K562 (cell line): ENCODE measurements around the gene UBE2D2. TPM values are rescaled to one million over a fixed set of nuclear protein-coding genes. Genes with fewer than 3 reads are reported as not detected.
A peak's percentile ranks its signal among the peaks of the same experiment; 100 is the strongest.

ENCODE experiments used
- CBFB ChIP-seq: sonication (generic); formaldehyde crosslinking; IDR thresholded peaks from 2 replicates; pipeline ENCODE4 v1.4.0; 2020; ENCODE audit warnings: mild to moderate bottlenecking, missing genetic modification reagents
- CBX5 ChIP-seq: IDR thresholded peaks from 2 replicates; pipeline ENCODE4 v1.6.1; 2014; ENCODE audit warnings: low read depth, borderline replicate concordance
- IRF2 ChIP-seq: sonication (generic); formaldehyde crosslinking; IDR thresholded peaks from 2 replicates; pipeline ENCODE4 v1.8.1; 2022; ENCODE audit warnings: mild to moderate bottlenecking, missing genetic modification reagents
- MAZ ChIP-seq, 2 experiments: fragments of 450-650 bp in 1 of 2; sonication (generic) in 1 of 2; formaldehyde crosslinking; IDR thresholded peaks in 1 of 2; conservative IDR thresholded peaks in 1 of 2; 2 replicates each; pipeline versions ENCODE4 v1.4.0 to v1.5.0; 2020; ENCODE audit warnings: mild to moderate bottlenecking in 1 of 2, missing genetic modification reagents in 1 of 2
- NFATC3 ChIP-seq: fragments of 450-650 bp; IDR thresholded peaks from 2 replicates; pipeline ENCODE4 v1.6.1; 2017; ENCODE audit warnings: mild to moderate bottlenecking
- TOE1 ChIP-seq, 2 experiments: fragments of 450-650 bp in 1 of 2; sonication (generic) in 1 of 2; formaldehyde crosslinking in 1 of 2; IDR thresholded peaks; 2 replicates each; pipeline versions ENCODE4 v1.7.1 to v1.8.0; 2016 to 2022; ENCODE audit warnings: borderline replicate concordance in 2 of 2, mild to moderate bottlenecking in 2 of 2, antibody characterized with exemption in 1 of 2, inconsistent platforms in 1 of 2, low read depth in 1 of 2, missing genetic modification reagents in 1 of 2, moderate library complexity in 1 of 2
- TSHZ1 ChIP-seq: fragments of 250-450 bp; sonication (Bioruptor Pico); IDR thresholded peaks from 2 replicates; pipeline ENCODE4 v1.4.0; 2020; ENCODE audit warnings: mild to moderate bottlenecking, moderate library complexity
- ZFP36 ChIP-seq: fragments of 150-350 bp; IDR thresholded peaks from 2 replicates; pipeline ENCODE4 v1.6.1; 2018; ENCODE audit warnings: low read length, low read depth; ENCODE audit not compliant: partially characterized antibody
- ZNF121 ChIP-seq: sonication (generic); formaldehyde crosslinking; conservative IDR thresholded peaks from 2 replicates; pipeline ENCODE4 v1.8.0; 2022; ENCODE audit warnings: missing genetic modification reagents
- ZNF134 ChIP-seq: fragments of 250-450 bp; sonication (Bioruptor Pico); conservative IDR thresholded peaks from 2 replicates; pipeline ENCODE4 v1.4.0; 2020
- polyA plus RNA-seq, 8 experiments: library from polyadenylated mRNA; depleted of rRNA in 4 of 8; stranded (reverse) in 5 of 8; unstranded in 3 of 8; fragments of >200 nt; fragmentation: Nextera tagmentation in 2 of 8; fragmentation: Illumina TruSeq in 1 of 8; extraction: Ambion mirVana in 2 of 8; extraction: Trizol in 1 of 8; gene quantifications; 2 replicates each; pipeline versions ENCODE4 v1.2.1 to v1.2.3, GENCODE V29; 2011 to 2014; ENCODE audit warnings: inconsistent platforms in 1 of 8, missing spikeins in 1 of 8
- total RNA-seq, 7 experiments: library from RNA; depleted of rRNA in 6 of 7; stranded (reverse); fragments of >200 nt in 6 of 7; fragmentation: Illumina TruSeq in 2 of 7; extraction: Trizol in 2 of 7; gene quantifications; 2 replicates each; pipeline versions ENCODE4 v1.2.1 to v1.2.3, GENCODE V29; 2011 to 2021; ENCODE audit warnings: low replicate concordance in 1 of 7
- TF ChIP-seq, protein P1 (sequence below): sonication (generic); formaldehyde crosslinking; IDR thresholded peaks from 2 replicates; pipeline ENCODE4 v1.8.1; 2023; ENCODE audit warnings: mild to moderate bottlenecking, missing genetic modification reagents
- TF ChIP-seq, protein P2 (sequence below), 2 experiments: fragments of 250-450 bp in 1 of 2; fragments of 450-650 bp in 1 of 2; sonication (Bioruptor Pico) in 1 of 2; IDR thresholded peaks; 2 replicates each; pipeline versions ENCODE4 v1.6.1 to v1.8.0; 2016 to 2021; ENCODE audit warnings: mild to moderate bottlenecking in 2 of 2, moderate library complexity in 2 of 2, missing compliant biosample characterization in 1 of 2, missing genetic modification characterization in 1 of 2
- TF ChIP-seq, protein P3 (sequence below), 2 experiments: IDR thresholded peaks; 2 replicates each; pipeline ENCODE4 v1.6.1; 2012; ENCODE audit warnings: improper control_type of control experiment in 2 of 2, low read depth in 2 of 2, low read length in 2 of 2, borderline replicate concordance in 1 of 2
- TF ChIP-seq, protein P4 (sequence below), 2 experiments: fragments of 450-650 bp; conservative IDR thresholded peaks; 2 replicates each; pipeline ENCODE4 v1.6.1; 2017; ENCODE audit warnings: mild to moderate bottlenecking in 2 of 2, moderate library complexity in 2 of 2

Gene UBE2D2
- total and polyA plus RNA-seq, 9 of the 15 experiments (the other 6 are each of a cell fraction or from before 2014, with no cell fraction given): 53.6 to 198 (median 122) TPM

- TF ChIP-seq ZNF134 (CRISPR knock-in tag): 0 out of 2 replicates have a peak, but pooled peaks have one; percentile 15
- TF ChIP-seq, protein P1, sequence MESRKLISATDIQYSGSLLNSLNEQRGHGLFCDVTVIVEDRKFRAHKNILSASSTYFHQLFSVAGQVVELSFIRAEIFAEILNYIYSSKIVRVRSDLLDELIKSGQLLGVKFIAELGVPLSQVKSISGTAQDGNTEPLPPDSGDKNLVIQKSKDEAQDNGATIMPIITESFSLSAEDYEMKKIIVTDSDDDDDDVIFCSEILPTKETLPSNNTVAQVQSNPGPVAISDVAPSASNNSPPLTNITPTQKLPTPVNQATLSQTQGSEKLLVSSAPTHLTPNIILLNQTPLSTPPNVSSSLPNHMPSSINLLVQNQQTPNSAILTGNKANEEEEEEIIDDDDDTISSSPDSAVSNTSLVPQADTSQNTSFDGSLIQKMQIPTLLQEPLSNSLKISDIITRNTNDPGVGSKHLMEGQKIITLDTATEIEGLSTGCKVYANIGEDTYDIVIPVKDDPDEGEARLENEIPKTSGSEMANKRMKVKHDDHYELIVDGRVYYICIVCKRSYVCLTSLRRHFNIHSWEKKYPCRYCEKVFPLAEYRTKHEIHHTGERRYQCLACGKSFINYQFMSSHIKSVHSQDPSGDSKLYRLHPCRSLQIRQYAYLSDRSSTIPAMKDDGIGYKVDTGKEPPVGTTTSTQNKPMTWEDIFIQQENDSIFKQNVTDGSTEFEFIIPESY (CRISPR knock-in tag): peak; percentile 64
- TF ChIP-seq ZFP36: peak; percentile 99
- no peak for TF ChIP-seq TSHZ1 (CRISPR knock-in tag)
- TF ChIP-seq, protein P2, sequence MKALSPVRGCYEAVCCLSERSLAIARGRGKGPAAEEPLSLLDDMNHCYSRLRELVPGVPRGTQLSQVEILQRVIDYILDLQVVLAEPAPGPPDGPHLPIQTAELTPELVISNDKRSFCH (CRISPR knock-in tag; IDR thresholded peaks at IDR 0.05): no peak
- TF ChIP-seq, protein P2 (tag; IDR thresholded peaks at IDR 0.05): peak; percentile 78
- peak; percentile 56; the same call in 1 of the 2 replicates for TF ChIP-seq CBX5
- peak; percentile 56; the same call in 1 of the 2 replicates for TF ChIP-seq NFATC3
- TF ChIP-seq ZNF121 (CRISPR knock-in tag): no peak
- no peak for TF ChIP-seq IRF2 (CRISPR knock-in tag)
- peak; percentile 37 to 92; a peak in 2 of 4 replicates for TF ChIP-seq MAZ (CRISPR knock-in tag; conservative IDR thresholded peaks at IDR 0.05 in 1 of 2, IDR thresholded peaks at IDR 0.05 in 1 of 2)
- TF ChIP-seq TOE1 (IDR thresholded peaks at IDR 0.05; ENCODE audit: borderline replicate concordance): peak; percentile 52; the same call in 1 of the 2 replicates
- TF ChIP-seq TOE1 (CRISPR knock-in tag; IDR thresholded peaks at IDR 0.05; ENCODE audit: borderline replicate concordance, low read depth): no peak
- TF ChIP-seq, protein P3, sequence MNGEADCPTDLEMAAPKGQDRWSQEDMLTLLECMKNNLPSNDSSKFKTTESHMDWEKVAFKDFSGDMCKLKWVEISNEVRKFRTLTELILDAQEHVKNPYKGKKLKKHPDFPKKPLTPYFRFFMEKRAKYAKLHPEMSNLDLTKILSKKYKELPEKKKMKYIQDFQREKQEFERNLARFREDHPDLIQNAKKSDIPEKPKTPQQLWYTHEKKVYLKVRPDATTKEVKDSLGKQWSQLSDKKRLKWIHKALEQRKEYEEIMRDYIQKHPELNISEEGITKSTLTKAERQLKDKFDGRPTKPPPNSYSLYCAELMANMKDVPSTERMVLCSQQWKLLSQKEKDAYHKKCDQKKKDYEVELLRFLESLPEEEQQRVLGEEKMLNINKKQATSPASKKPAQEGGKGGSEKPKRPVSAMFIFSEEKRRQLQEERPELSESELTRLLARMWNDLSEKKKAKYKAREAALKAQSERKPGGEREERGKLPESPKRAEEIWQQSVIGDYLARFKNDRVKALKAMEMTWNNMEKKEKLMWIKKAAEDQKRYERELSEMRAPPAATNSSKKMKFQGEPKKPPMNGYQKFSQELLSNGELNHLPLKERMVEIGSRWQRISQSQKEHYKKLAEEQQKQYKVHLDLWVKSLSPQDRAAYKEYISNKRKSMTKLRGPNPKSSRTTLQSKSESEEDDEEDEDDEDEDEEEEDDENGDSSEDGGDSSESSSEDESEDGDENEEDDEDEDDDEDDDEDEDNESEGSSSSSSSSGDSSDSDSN (IDR thresholded peaks at IDR 0.05; ENCODE audit: borderline replicate concordance in 1 of 2, low read depth in 2 of 2, low read length in 2 of 2): 0 out of 4 replicates have a peak, but pooled peaks of 1 of the 2 experiments have one; percentile 49
- TF ChIP-seq, protein P4, sequence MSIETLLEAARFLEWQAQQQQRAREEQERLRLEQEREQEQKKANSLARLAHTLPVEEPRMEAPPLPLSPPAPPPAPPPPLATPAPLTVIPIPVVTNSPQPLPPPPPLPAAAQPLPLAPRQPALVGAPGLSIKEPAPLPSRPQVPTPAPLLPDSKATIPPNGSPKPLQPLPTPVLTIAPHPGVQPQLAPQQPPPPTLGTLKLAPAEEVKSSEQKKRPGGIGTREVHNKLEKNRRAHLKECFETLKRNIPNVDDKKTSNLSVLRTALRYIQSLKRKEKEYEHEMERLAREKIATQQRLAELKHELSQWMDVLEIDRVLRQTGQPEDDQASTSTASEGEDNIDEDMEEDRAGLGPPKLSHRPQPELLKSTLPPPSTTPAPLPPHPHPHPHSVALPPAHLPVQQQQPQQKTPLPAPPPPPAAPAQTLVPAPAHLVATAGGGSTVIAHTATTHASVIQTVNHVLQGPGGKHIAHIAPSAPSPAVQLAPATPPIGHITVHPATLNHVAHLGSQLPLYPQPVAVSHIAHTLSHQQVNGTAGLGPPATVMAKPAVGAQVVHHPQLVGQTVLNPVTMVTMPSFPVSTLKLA (conservative IDR thresholded peaks at IDR 0.05): peak; percentile 33 to 80; a peak in 2 of 4 replicates
- 0 out of 2 replicates have a peak, but pooled peaks have one; percentile 2 for TF ChIP-seq CBFB (CRISPR knock-in tag)
Measured at GRCh38 chr5:139635606-139636206, 74.6 kb downstream of the UBE2D2 start (continued).
